HEK293 (cell line): Measurements from ENCODE around the gene IL1A.

Experiments used
- CTCF ChIA-PET: fragments of 350-600 bp; formaldehyde crosslinking; extraction: SDS; loops from one replicate; lab custom pipeline; 2021; ENCODE audit warnings: antibody characterized with exemption; lab: Yijun Ruan, JAX
- POLR2A ChIA-PET: fragments of 300-600 bp; formaldehyde crosslinking; extraction: SDS; loops from one replicate; lab custom pipeline; 2020; ENCODE audit warnings: antibody characterized with exemption, inconsistent platforms; lab: Yijun Ruan, JAX
- H3K27ac ChIP-seq: fragments of 200-500 bp; sonication (Bioruptor generic); 2 replicates; pipeline ENCODE4 v1.5.1; 2014; ENCODE audit warnings: low read depth, low read length, control low read depth, inconsistent platforms; ENCODE audit errors: extremely low read depth
- H3K36me3 ChIP-seq, 2 experiments: fragments of 200-500 bp in 1 of 2; sonication (Bioruptor generic) in 1 of 2; 1 replicate in 1 of 2; 2 replicates in 1 of 2; pipeline ENCODE4 v1.5.1; 2014 to 2017; ENCODE audit warnings: inconsistent platforms in 2 of 2, low read length in 2 of 2; ENCODE audit not compliant: control insufficient read depth in 2 of 2, insufficient read depth in 1 of 2
- H3K4me1 ChIP-seq: fragments of 200-500 bp; sonication (Bioruptor generic); 2 replicates; pipeline ENCODE4 v1.5.1; 2014; ENCODE audit warnings: mild to moderate bottlenecking, low read length, inconsistent platforms; ENCODE audit not compliant: control insufficient read depth, insufficient read depth
- H3K4me3 ChIP-seq: 2 replicates; pipeline ENCODE4 v1.5.1; 2011; ENCODE audit warnings: low read depth, mild to moderate bottlenecking, control low read depth, low read length, moderate library complexity
- H3K9me3 ChIP-seq: fragments of 200-500 bp; sonication (Bioruptor generic); 2 replicates; pipeline ENCODE4 v1.5.1; 2014; ENCODE audit warnings: low read depth, low read length, inconsistent platforms; ENCODE audit not compliant: control insufficient read depth, insufficient read depth
- GLIS2 ChIP-seq: fragments of 450-650 bp; formaldehyde crosslinking; IDR thresholded peaks from 2 replicates; pipeline ENCODE4 v1.5.1; 2016; ENCODE audit warnings: missing biosample characterization, missing genetic modification characterization
- KLF1 ChIP-seq: fragments of 450-650 bp; formaldehyde crosslinking; IDR thresholded peaks from 2 replicates; pipeline ENCODE4 v1.5.1; 2016; ENCODE audit warnings: missing biosample characterization, missing genetic modification characterization
- KLF9 ChIP-seq: fragments of 450-650 bp; formaldehyde crosslinking; IDR thresholded peaks from 2 replicates; pipeline ENCODE4 v1.5.1; 2016; ENCODE audit warnings: missing biosample characterization, missing genetic modification characterization, low read depth
- PRDM1 ChIP-seq: fragments of 450-650 bp; formaldehyde crosslinking; IDR thresholded peaks from 2 replicates; pipeline ENCODE4; 2016; ENCODE audit warnings: missing biosample characterization, missing genetic modification characterization
- REPIN1 ChIP-seq: fragments of 450-650 bp; formaldehyde crosslinking; IDR thresholded peaks from 2 replicates; pipeline ENCODE4 v1.5.1; 2017; ENCODE audit warnings: missing biosample characterization, missing genetic modification characterization, low read depth
- SCRT1 ChIP-seq: fragments of 450-650 bp; formaldehyde crosslinking; IDR thresholded peaks from 2 replicates; pipeline ENCODE4 v1.5.1; 2016; ENCODE audit warnings: missing biosample characterization, missing genetic modification characterization, borderline replicate concordance
- SCRT2 ChIP-seq: fragments of 450-650 bp; formaldehyde crosslinking; IDR thresholded peaks from 2 replicates; pipeline ENCODE4 v1.5.1; 2016; ENCODE audit warnings: missing biosample characterization, missing genetic modification characterization
- ZBTB7A ChIP-seq: fragments of 450-650 bp; formaldehyde crosslinking; IDR thresholded peaks from 2 replicates; pipeline ENCODE4 v1.5.1; 2016; ENCODE audit warnings: low read depth, missing biosample characterization, missing genetic modification characterization
- ZNF114 ChIP-seq: fragments of 450-650 bp; formaldehyde crosslinking; IDR thresholded peaks from 2 replicates; pipeline ENCODE4 v1.5.0; 2017; ENCODE audit warnings: missing biosample characterization, missing genetic modification characterization
- ZNF138 ChIP-seq: fragments of 450-650 bp; formaldehyde crosslinking; IDR thresholded peaks from 2 replicates; pipeline ENCODE4 v1.5.1; 2016; ENCODE audit warnings: missing biosample characterization, missing genetic modification characterization, borderline replicate concordance
- ZNF169 ChIP-seq: fragments of 450-650 bp; formaldehyde crosslinking; IDR thresholded peaks from 2 replicates; pipeline ENCODE4 v1.5.1; 2016; ENCODE audit warnings: missing biosample characterization, missing genetic modification characterization
- ZNF19 ChIP-seq: fragments of 450-650 bp; formaldehyde crosslinking; IDR thresholded peaks from 2 replicates; pipeline ENCODE4; 2016; ENCODE audit warnings: missing biosample characterization, missing genetic modification characterization, low read depth
- ZNF335 ChIP-seq: fragments of 450-650 bp; formaldehyde crosslinking; conservative IDR thresholded peaks from 2 replicates; pipeline ENCODE4 v1.5.1; 2016; ENCODE audit warnings: missing biosample characterization, missing genetic modification characterization
- ZNF350 ChIP-seq: fragments of 450-650 bp; formaldehyde crosslinking; IDR thresholded peaks from 2 replicates; pipeline ENCODE4 v1.5.0; 2017; ENCODE audit warnings: missing biosample characterization, mild to moderate bottlenecking, missing genetic modification characterization
- ZNF488 ChIP-seq: fragments of 450-650 bp; formaldehyde crosslinking; IDR thresholded peaks from 2 replicates; pipeline ENCODE4 v1.5.1; 2016; ENCODE audit warnings: missing biosample characterization, missing genetic modification characterization
- ZNF510 ChIP-seq: fragments of 450-650 bp; formaldehyde crosslinking; IDR thresholded peaks from 2 replicates; pipeline ENCODE4 v1.5.1; 2018; ENCODE audit warnings: mild to moderate bottlenecking, missing genetic modification characterization, missing biosample characterization; ENCODE audit not compliant: insufficient replicate concordance
- ZNF521 ChIP-seq: fragments of 450-650 bp; formaldehyde crosslinking; IDR thresholded peaks from 2 replicates; pipeline ENCODE4 v1.5.1; 2017; ENCODE audit warnings: missing biosample characterization, mild to moderate bottlenecking, missing genetic modification characterization
- ZNF530 ChIP-seq: fragments of 450-650 bp; formaldehyde crosslinking; IDR thresholded peaks from 2 replicates; pipeline ENCODE4 v1.5.1; 2016; ENCODE audit warnings: low read depth, missing biosample characterization, missing genetic modification characterization
- ZNF549 ChIP-seq: fragments of 450-650 bp; IDR thresholded peaks from 2 replicates; pipeline ENCODE4 v1.5.1; 2018; ENCODE audit warnings: missing biosample characterization, missing genetic modification characterization, mild to moderate bottlenecking, inconsistent platforms, moderate library complexity
- ZNF610 ChIP-seq: fragments of 450-650 bp; formaldehyde crosslinking; IDR thresholded peaks from 2 replicates; pipeline ENCODE4 v1.5.1; 2016; ENCODE audit warnings: missing biosample characterization, missing genetic modification characterization, borderline replicate concordance
- ZNF621 ChIP-seq: fragments of 450-650 bp; formaldehyde crosslinking; IDR thresholded peaks from 2 replicates; pipeline ENCODE4 v1.5.1; 2017; ENCODE audit warnings: missing biosample characterization, missing genetic modification characterization
- ZNF664 ChIP-seq: fragments of 450-650 bp; formaldehyde crosslinking; IDR thresholded peaks from 2 replicates; pipeline ENCODE4 v1.5.1; 2016; ENCODE audit warnings: missing biosample characterization, missing genetic modification characterization
- ZNF670 ChIP-seq: fragments of 450-650 bp; formaldehyde crosslinking; IDR thresholded peaks from 2 replicates; pipeline ENCODE4 v1.5.1; 2016; ENCODE audit warnings: missing biosample characterization, missing genetic modification characterization, low read depth
- ZNF777 ChIP-seq: fragments of 450-650 bp; formaldehyde crosslinking; IDR thresholded peaks from 2 replicates; pipeline ENCODE4 v1.5.1; 2017; ENCODE audit warnings: missing biosample characterization, missing genetic modification characterization, borderline replicate concordance
- ZSCAN18 ChIP-seq: fragments of 450-650 bp; formaldehyde crosslinking; IDR thresholded peaks from 2 replicates; pipeline ENCODE4 v1.5.1; 2016; ENCODE audit warnings: missing biosample characterization, missing genetic modification characterization
- TF ChIP-seq, protein P1 (sequence below): fragments of 450-650 bp; formaldehyde crosslinking; IDR thresholded peaks from 2 replicates; pipeline ENCODE4 v1.5.1; 2016; ENCODE audit warnings: missing biosample characterization, missing genetic modification characterization

IL1A gene

DNA sequence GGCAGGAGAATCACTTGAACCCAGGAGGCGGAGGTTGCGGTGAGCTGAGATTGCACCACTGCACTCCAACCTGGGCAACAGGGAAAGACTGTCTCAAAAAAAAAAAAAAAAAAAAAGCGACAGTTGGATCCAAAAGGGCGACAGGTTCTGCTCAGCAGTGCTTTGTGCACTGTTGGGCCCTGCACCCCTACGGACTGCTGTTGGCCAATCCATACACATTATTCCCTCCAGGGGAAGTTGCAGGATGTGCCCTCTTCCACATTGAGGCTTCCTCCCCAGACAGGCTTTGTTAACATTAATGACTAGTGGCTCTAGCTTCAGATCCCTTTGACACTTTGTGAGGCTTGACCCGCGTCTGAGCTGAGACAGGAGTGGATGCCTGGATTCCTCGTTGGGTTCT lies 54.1 kb downstream of the IL1A start:
- CTCF ChIA-PET, result interaction anchor here (1.0 to 8.9 kb wide), 5 partner anchors 19 to 210 kb away, joined by 3 to 103 read pairs (median 6); no protein-coding TSS in a partner anchor
- POLR2A ChIA-PET, result no interaction called here
- H3K4me3 ChIP-seq, result no peak overlapping the region

GRCh38 chr2:112728378-112729175 lies 55.7 kb downstream of the IL1A start:
- no peaks in the 10 kb centered on the region for H3K9me3 ChIP-seq
- POLR2A ChIA-PET, result no interaction called here
- TF ChIP-seq ZNF610 (no peak), ZNF621 (tag by site-specific recombination) (no peak), ZNF335 (tag by site-specific recombination) (0 out of 2 replicates have a peak, but pooled peaks have one; percentile 24)
- TF ChIP-seq, all 188 proteins: peak for 1
- no peak overlapping the region for H3K27ac ChIP-seq
- H3K36me3 ChIP-seq, result no peaks in the 10 kb centered on the region
- no peak overlapping the region for H3K4me3 ChIP-seq
- no peaks in the 10 kb centered on the region for H3K4me1 ChIP-seq
- CTCF ChIA-PET, result interaction anchor here (0.6 to 8.9 kb wide), 17 partner anchors 13 to 841 kb away, joined by 3 to 204 read pairs (median 6); partner anchors contain the start of gene CHCHD5

More for the DNA sequence above, 54.1 kb downstream of the IL1A start:
- TF ChIP-seq SCRT1, result peak; percentile 93
- no peak for TF ChIP-seq KLF1 (tag by site-specific recombination)
- TF ChIP-seq SCRT2 (tag by site-specific recombination), result peak; percentile 90
- Histone ChIP-seq H3K36me3 (no peaks in the 10 kb centered on the region; a peak in 1 of 3 replicates), H3K4me1 (no peaks in the 10 kb centered on the region), H3K9me3 (no peaks in the 10 kb centered on the region), H3K27ac (no peak overlapping the region)

DNA sequence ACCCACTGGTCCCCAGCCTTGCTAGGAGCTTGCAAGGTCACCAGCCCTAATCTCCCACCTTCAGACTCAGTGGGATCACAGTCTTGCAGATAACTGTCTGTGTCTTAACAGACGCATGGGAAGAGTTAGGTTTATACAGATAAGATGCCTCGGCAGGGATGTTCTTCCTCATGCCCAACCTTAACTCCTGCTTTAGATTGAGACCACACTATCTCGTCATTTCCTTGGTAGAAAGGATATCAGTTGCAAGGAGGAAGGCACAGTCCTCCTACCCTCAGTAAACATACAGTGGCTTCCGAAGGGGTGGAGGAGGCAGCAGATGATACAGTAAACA lies 56.3 kb downstream of the IL1A start:
- no peak overlapping the region for H3K27ac ChIP-seq
- H3K4me1 ChIP-seq, result no peaks in the 10 kb centered on the region
- no peaks in the 10 kb centered on the region for H3K36me3 ChIP-seq
- ChIA-PET POLR2A (no interaction called here), CTCF (interaction anchor here (0.5 to 8.9 kb wide), 23 partner anchors 9 to 841 kb away, joined by 3 to 204 read pairs (median 6); partner anchors contain the start of genes CHCHD5 and SLC20A1)
- no peak overlapping the region for H3K4me3 ChIP-seq
- H3K9me3 ChIP-seq, result no peaks in the 10 kb centered on the region
- no peak for TF ChIP-seq ZNF549 (tag by site-specific recombination)
- TF ChIP-seq PRDM1 (tag by site-specific recombination), result no peak
- no peak for TF ChIP-seq ZNF777
- TF ChIP-seq ZNF521 (tag by site-specific recombination), result no peak
- TF ChIP-seq ZNF488, result no peak
- TF ChIP-seq KLF9 (tag by site-specific recombination), result no peak
- TF ChIP-seq ZNF664 (tag by site-specific recombination), result no peak
- TF ChIP-seq, protein P1, sequence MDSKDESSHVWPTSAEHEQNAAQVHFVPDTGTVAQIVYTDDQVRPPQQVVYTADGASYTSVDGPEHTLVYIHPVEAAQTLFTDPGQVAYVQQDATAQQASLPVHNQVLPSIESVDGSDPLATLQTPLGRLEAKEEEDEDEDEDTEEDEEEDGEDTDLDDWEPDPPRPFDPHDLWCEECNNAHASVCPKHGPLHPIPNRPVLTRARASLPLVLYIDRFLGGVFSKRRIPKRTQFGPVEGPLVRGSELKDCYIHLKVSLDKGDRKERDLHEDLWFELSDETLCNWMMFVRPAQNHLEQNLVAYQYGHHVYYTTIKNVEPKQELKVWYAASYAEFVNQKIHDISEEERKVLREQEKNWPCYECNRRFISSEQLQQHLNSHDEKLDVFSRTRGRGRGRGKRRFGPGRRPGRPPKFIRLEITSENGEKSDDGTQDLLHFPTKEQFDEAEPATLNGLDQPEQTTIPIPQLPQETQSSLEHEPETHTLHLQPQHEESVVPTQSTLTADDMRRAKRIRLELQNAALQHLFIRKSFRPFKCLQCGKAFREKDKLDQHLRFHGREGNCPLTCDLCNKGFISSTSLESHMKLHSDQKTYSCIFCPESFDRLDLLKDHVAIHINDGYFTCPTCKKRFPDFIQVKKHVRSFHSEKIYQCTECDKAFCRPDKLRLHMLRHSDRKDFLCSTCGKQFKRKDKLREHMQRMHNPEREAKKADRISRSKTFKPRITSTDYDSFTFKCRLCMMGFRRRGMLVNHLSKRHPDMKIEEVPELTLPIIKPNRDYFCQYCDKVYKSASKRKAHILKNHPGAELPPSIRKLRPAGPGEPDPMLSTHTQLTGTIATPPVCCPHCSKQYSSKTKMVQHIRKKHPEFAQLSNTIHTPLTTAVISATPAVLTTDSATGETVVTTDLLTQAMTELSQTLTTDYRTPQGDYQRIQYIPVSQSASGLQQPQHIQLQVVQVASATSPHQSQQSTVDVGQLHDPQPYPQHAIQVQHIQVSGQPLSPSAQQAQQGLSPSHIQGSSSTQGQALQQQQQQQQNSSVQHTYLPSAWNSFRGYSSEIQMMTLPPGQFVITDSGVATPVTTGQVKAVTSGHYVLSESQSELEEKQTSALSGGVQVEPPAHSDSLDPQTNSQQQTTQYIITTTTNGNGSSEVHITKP, result no peak
- no peak for TF ChIP-seq ZNF670 (tag by site-specific recombination)
- TF ChIP-seq ZNF350 (tag by site-specific recombination), result no peak
- no peak for TF ChIP-seq ZNF530 (tag by site-specific recombination)
- TF ChIP-seq ZSCAN18, result no peak
- no peak for TF ChIP-seq ZNF114 (tag by site-specific recombination)
- TF ChIP-seq ZNF19, result no peak
- TF ChIP-seq ZNF510, result no peak
- TF ChIP-seq ZNF138 (tag by site-specific recombination), result no peak
- TF ChIP-seq GLIS2 (tag by site-specific recombination), result no peak
- TF ChIP-seq REPIN1 (tag by site-specific recombination), result no peak
- TF ChIP-seq ZBTB7A (tag by site-specific recombination), result no peak
- TF ChIP-seq ZNF169 (tag by site-specific recombination), result no peak
